Activated CD4-positive, alpha-beta T cell treated with anti-CD3 and anti-CD28 coated beads for 24 hours (primary cell): ENCODE results near the gene CDHR5.

ENCODE experiments used
- DNase-seq, 2 donors: peaks; one replicate each; pipeline ENCODE4 v3.0.0-alpha.2; 2020; ENCODE audit warnings: low read depth in 2 of 2

CDHR5 gene

GRCh38 chr11:643849-644738 lies 19.3 kb upstream of the CDHR5 start:
- no peak for DNase-seq

GRCh38 chr11:643366-643765 lies 18.6 kb upstream of the CDHR5 start:
- no peak for DNase-seq

GRCh38 chr11:641806-642370 lies 17.1 kb upstream of the CDHR5 start:
- DNase-seq: no peak

GRCh38 chr11:640021-640706 lies 15.4 kb upstream of the CDHR5 start:
- no peak for DNase-seq

GRCh38 chr11:639332-639955 lies 14.7 kb upstream of the CDHR5 start:
- DNase-seq: no peak

GRCh38 chr11:638631-639331 lies 14.0 kb upstream of the CDHR5 start:
- no peak for DNase-seq

GRCh38 chr11:637593-638521 lies 13.1 kb upstream of the CDHR5 start:
- no peak for DNase-seq

- no peak for DNase-seq
Observed at GRCh38 chr11:637333-637592, 12.5 kb upstream of the CDHR5 start.

GRCh38 chr11:636511-637332 lies 12.0 kb upstream of the CDHR5 start, which contains the start of gene DRD4:
TSS of gene DRD4 (plus strand) at chr11:637269. CDS start at chr11:637305, 36 bp downstream.
- DNase-seq: no peak

GRCh38 chr11:635945-636510 lies 11.3 kb upstream of the CDHR5 start:
- DNase-seq: no peak

GRCh38 chr11:630871-631270 lies 6.1 kb upstream of the CDHR5 start:
- no peak for DNase-seq

- DNase-seq: no peak
Observed at GRCh38 chr11:629237-629583, 4.5 kb upstream of the CDHR5 start.

- no peak for DNase-seq
Observed at GRCh38 chr11:628056-628455, 3.3 kb upstream of the CDHR5 start.

GRCh38 chr11:627308-627576 lies 2.5 kb upstream of the CDHR5 start:
- DNase-seq: no peak

GRCh38 chr11:626475-627307 lies 1.9 kb upstream of the CDHR5 start, which contains the start of gene SCT:
TSS of gene SCT (minus strand) at chr11:627181. CDS start at chr11:627143, 38 bp downstream.
- DNase-seq: no peak

GRCh38 chr11:625636-626268 lies 997 bp upstream of the CDHR5 start:
- DNase-seq: no peak

- DNase-seq: no peak
Observed at GRCh38 chr11:623999-624704, 603 bp downstream of the CDHR5 start.

- DNase-seq: no peak
Observed at GRCh38 chr11:623349-623869, 1.3 kb downstream of the CDHR5 start.
